ENCODE results near the gene ZBED4.

The ZBED4 gene

GRCh38 chr22:49879871-49880270 lies 26.2 kb downstream of the ZBED4 start:
- Histone ChIP-seq H3K27ac (ENCODE audit: low read depth, low read length, poor library complexity, severe bottlenecking) (no peak overlapping the region), H3K36me3 (ENCODE audit: insufficient read depth, low read length) (peaks cover 57% of the 10 kb centered on the region), H3F3A (ENCODE audit: insufficient read depth, low read length) (no peaks in the 10 kb centered on the region), H3K4me3 (ENCODE audit: low read depth, low read length, poor library complexity, severe bottlenecking) (no peak overlapping the region), H3K4me2 (ENCODE audit: low read length) (peak overlapping the region; percentile 10; the same call in 1 of the 2 replicates), H3K9me2 (ENCODE audit: low read depth, low read length) (no peaks in the 10 kb centered on the region), H4K20me1 (ENCODE audit: insufficient read depth, low read length) (no peaks in the 10 kb centered on the region), H2AFZ (ENCODE audit: low read length) (no peak overlapping the region), H3K9me3 (ENCODE audit: low read length) (peaks cover 10% of the 10 kb centered on the region; the same call in 1 of the 2 replicates), H3K27me3 (ENCODE audit: insufficient read depth, low read length) (no peaks in the 10 kb centered on the region), H3K9ac (ENCODE audit: low read length) (no peak overlapping the region), H3K79me2 (ENCODE audit: insufficient read depth, low read length) (peaks cover 37% of the 10 kb centered on the region), H3K4me1 (ENCODE audit: insufficient read depth, low read length, severe bottlenecking) (peaks cover 9% of the 10 kb centered on the region)
- no peak for TF ChIP-seq EZH2 (IDR thresholded peaks at IDR 0.05; ENCODE audit: borderline replicate concordance, low read length)
- TF ChIP-seq CTCF (IDR thresholded peaks at IDR 0.05; ENCODE audit: low read length) = no peak

GRCh38 chr22:49880281-49880680 lies 26.6 kb downstream of the ZBED4 start:
- peaks cover 9% of the 10 kb centered on the region for H3K4me1 ChIP-seq (ENCODE audit: insufficient read depth, low read length, severe bottlenecking)
- peaks cover 61% of the 10 kb centered on the region for H3K36me3 ChIP-seq (ENCODE audit: insufficient read depth, low read length)
- no peak overlapping the region for H3K9ac ChIP-seq (ENCODE audit: low read length)
- no peak overlapping the region for H3K27ac ChIP-seq (ENCODE audit: low read depth, low read length, poor library complexity, severe bottlenecking)
- no peaks in the 10 kb centered on the region for H3K27me3 ChIP-seq (ENCODE audit: insufficient read depth, low read length)
- no peak overlapping the region for H2AFZ ChIP-seq (ENCODE audit: low read length)
- no peaks in the 10 kb centered on the region for H3K9me2 ChIP-seq (ENCODE audit: low read depth, low read length)
- H3K79me2 ChIP-seq (ENCODE audit: insufficient read depth, low read length) = peaks cover 33% of the 10 kb centered on the region
- no peaks in the 10 kb centered on the region for H4K20me1 ChIP-seq (ENCODE audit: insufficient read depth, low read length)
- TF ChIP-seq CTCF (IDR thresholded peaks at IDR 0.05; ENCODE audit: low read length) = no peak
- TF ChIP-seq EZH2 (IDR thresholded peaks at IDR 0.05; ENCODE audit: borderline replicate concordance, low read length) = no peak
- no peak overlapping the region for H3K4me3 ChIP-seq (ENCODE audit: low read depth, low read length, poor library complexity, severe bottlenecking)
- no peaks in the 10 kb centered on the region for H3F3A ChIP-seq (ENCODE audit: insufficient read depth, low read length)
- peaks cover 10% of the 10 kb centered on the region; the same call in 1 of the 2 replicates for H3K9me3 ChIP-seq (ENCODE audit: low read length)
- peak overlapping the region; percentile 10; the same call in 1 of the 2 replicates for H3K4me2 ChIP-seq (ENCODE audit: low read length)

GRCh38 chr22:49881856-49882255 lies 28.2 kb downstream of the ZBED4 start:
- H2AFZ ChIP-seq (ENCODE audit: low read length) = no peak overlapping the region
- H3K9me2 ChIP-seq (ENCODE audit: low read depth, low read length) = no peaks in the 10 kb centered on the region
- peaks cover 9% of the 10 kb centered on the region for H3K4me1 ChIP-seq (ENCODE audit: insufficient read depth, low read length, severe bottlenecking)
- no peak overlapping the region for H3K4me3 ChIP-seq (ENCODE audit: low read depth, low read length, poor library complexity, severe bottlenecking)
- no peak overlapping the region for H3K27ac ChIP-seq (ENCODE audit: low read depth, low read length, poor library complexity, severe bottlenecking)
- peaks cover 6% of the 10 kb centered on the region; the same call in 1 of the 2 replicates for H3K9me3 ChIP-seq (ENCODE audit: low read length)
- no peaks in the 10 kb centered on the region for H3K27me3 ChIP-seq (ENCODE audit: insufficient read depth, low read length)
- no peaks in the 10 kb centered on the region for H3F3A ChIP-seq (ENCODE audit: insufficient read depth, low read length)
- H3K9ac ChIP-seq (ENCODE audit: low read length) = no peak overlapping the region
- peaks cover 18% of the 10 kb centered on the region for H3K79me2 ChIP-seq (ENCODE audit: insufficient read depth, low read length)
- no peak overlapping the region for H3K4me2 ChIP-seq (ENCODE audit: low read length)
- H4K20me1 ChIP-seq (ENCODE audit: insufficient read depth, low read length) = no peaks in the 10 kb centered on the region
- peaks cover 67% of the 10 kb centered on the region for H3K36me3 ChIP-seq (ENCODE audit: insufficient read depth, low read length)
- TF ChIP-seq EZH2 (IDR thresholded peaks at IDR 0.05; ENCODE audit: borderline replicate concordance, low read length) = no peak
- no peak for TF ChIP-seq CTCF (IDR thresholded peaks at IDR 0.05; ENCODE audit: low read length)

Measured in OCI-LY1 (cell line).